ENCODE results near the gene PROM2.

Gene PROM2

GRCh38 chr2:95325026-95325425 is 50.8 kb downstream of the PROM2 start:
- no peak for TF ChIP-seq CTCF (IDR thresholded peaks at IDR 0.05; ENCODE audit: low read depth, low read length)
- no peak overlapping the region for H3K4me3 ChIP-seq (ENCODE audit: low read depth, low read length)

- TF ChIP-seq CTCF (IDR thresholded peaks at IDR 0.05; ENCODE audit: low read depth, low read length) = no peak
- H3K4me3 ChIP-seq (ENCODE audit: low read depth, low read length) = no peak overlapping the region
These were observed 51.6 kb downstream of the PROM2 start for GRCh38 chr2:95325590-95326432.

- no peak overlapping the region for H3K4me3 ChIP-seq (ENCODE audit: low read depth, low read length)
- no peak for TF ChIP-seq CTCF (IDR thresholded peaks at IDR 0.05; ENCODE audit: low read depth, low read length)
These were observed 52.3 kb downstream of the PROM2 start for GRCh38 chr2:95326433-95327140.

- no peak overlapping the region for H3K4me3 ChIP-seq (ENCODE audit: low read depth, low read length)
- TF ChIP-seq CTCF (IDR thresholded peaks at IDR 0.05; ENCODE audit: low read depth, low read length) = no peak
These were observed 53.6 kb downstream of the PROM2 start for GRCh38 chr2:95327861-95328260.

GRCh38 chr2:95328358-95329125 is 54.3 kb downstream of the PROM2 start:
- TF ChIP-seq CTCF (IDR thresholded peaks at IDR 0.05; ENCODE audit: low read depth, low read length) = no peak
- H3K4me3 ChIP-seq (ENCODE audit: low read depth, low read length) = no peak overlapping the region

GRCh38 chr2:95329401-95329800 is 55.2 kb downstream of the PROM2 start:
- H3K4me3 ChIP-seq (ENCODE audit: low read depth, low read length) = no peak overlapping the region
- TF ChIP-seq CTCF (IDR thresholded peaks at IDR 0.05; ENCODE audit: low read depth, low read length) = no peak
